IPS-18a (cell line): ENCODE results near the gene P2RY13.

ENCODE experiments used
- H3K27ac ChIP-seq: one replicate; pipeline ENCODE4 v1.5.1; 2013; ENCODE audit warnings: low read length
- H3K27me3 ChIP-seq: one replicate; pipeline ENCODE4 v1.6.1; 2013; ENCODE audit warnings: mild to moderate bottlenecking, low read length; ENCODE audit not compliant: control insufficient read depth, insufficient read depth
- H3K36me3 ChIP-seq: one replicate; pipeline ENCODE4 v1.6.1; 2013; ENCODE audit warnings: low read depth, low read length; ENCODE audit not compliant: control insufficient read depth
- H3K4me1 ChIP-seq: one replicate; pipeline ENCODE4 v1.6.1; 2013; ENCODE audit warnings: low read depth, low read length; ENCODE audit not compliant: control insufficient read depth
- H3K4me3 ChIP-seq: one replicate; pipeline ENCODE4 v1.5.1; 2013; ENCODE audit warnings: low read length
- H3K9ac ChIP-seq: one replicate; pipeline ENCODE4 v1.6.1; 2013; ENCODE audit warnings: mild to moderate bottlenecking, low read length, moderate library complexity
- H3K9me3 ChIP-seq: one replicate; pipeline ENCODE4 v1.6.1; 2013; ENCODE audit warnings: low read depth, low read length; ENCODE audit not compliant: control insufficient read depth

Gene P2RY13

DNA sequence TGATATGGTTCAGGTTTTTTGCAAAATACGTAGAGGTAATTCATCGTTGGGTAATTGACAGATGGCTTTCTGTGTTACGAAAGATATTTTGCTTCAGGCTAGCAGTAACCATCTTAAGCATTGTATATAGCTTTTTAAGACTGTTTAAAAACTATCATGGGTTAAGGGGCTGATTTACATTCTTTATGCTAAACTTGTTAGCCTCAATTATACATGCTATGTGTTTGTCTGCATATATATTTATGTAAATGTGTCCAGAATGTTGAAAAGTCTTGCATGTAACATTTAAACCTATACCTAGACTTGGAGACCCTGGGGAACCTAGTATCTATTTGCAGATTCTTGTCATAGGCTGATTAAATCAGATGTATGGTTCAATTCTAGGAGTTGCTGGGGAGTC lies 39.9 kb downstream of the P2RY13 start:
- Histone ChIP-seq H3K4me1 (peaks cover 4% of the 10 kb centered on the region), H3K36me3 (no peaks in the 10 kb centered on the region)

GRCh38 chr3:151285940-151286339 lies 43.4 kb downstream of the P2RY13 start:
- H3K9ac ChIP-seq = no peak overlapping the region
- no peaks in the 10 kb centered on the region for H3K9me3 ChIP-seq
- no peak overlapping the region for H3K4me3 ChIP-seq
- no peak overlapping the region for H3K27ac ChIP-seq
- H3K36me3 ChIP-seq = no peaks in the 10 kb centered on the region
- H3K27me3 ChIP-seq = no peaks in the 10 kb centered on the region
- H3K4me1 ChIP-seq = peaks cover 4% of the 10 kb centered on the region

More for the DNA sequence above, 39.9 kb downstream of the P2RY13 start:
- no peaks in the 10 kb centered on the region for H3K9me3 ChIP-seq
- H3K9ac ChIP-seq = no peak overlapping the region
- H3K27ac ChIP-seq = no peak overlapping the region
- no peaks in the 10 kb centered on the region for H3K27me3 ChIP-seq
- no peak overlapping the region for H3K4me3 ChIP-seq

DNA sequence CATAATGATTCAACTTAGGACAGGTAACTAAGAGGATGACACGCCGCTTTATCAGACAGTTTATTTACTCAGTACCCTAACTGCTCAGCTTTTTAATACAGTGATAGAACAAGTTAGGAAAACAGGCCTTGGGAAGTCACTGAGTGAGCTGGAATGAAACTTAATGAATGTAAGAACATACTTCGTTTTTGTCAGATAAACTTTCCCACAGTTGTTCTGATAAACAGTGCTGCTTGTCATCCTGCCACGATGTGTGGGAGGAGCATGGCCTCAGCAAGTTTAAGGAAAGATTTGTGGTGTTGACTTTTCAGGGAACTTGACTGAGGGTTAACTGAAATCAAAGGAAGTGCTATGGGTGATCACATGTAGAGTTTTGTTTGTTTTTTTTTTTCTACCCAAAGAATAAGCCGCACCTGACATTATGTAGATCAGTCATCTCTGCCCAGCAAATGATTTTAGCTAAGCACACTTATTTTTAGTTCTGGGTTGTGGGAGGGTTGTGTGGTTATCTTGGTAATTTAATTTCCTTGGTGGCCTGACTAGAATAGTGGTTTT lies 45.4 kb downstream of the P2RY13 start:
- Histone ChIP-seq H3K27ac (no peak overlapping the region), H3K27me3 (no peaks in the 10 kb centered on the region), H3K9me3 (no peaks in the 10 kb centered on the region), H3K4me3 (no peak overlapping the region), H3K9ac (no peak overlapping the region), H3K36me3 (no peaks in the 10 kb centered on the region), H3K4me1 (peaks cover 4% of the 10 kb centered on the region)

GRCh38 chr3:151283387-151283786 lies 46.0 kb downstream of the P2RY13 start:
- Histone ChIP-seq H3K9ac (no peak overlapping the region), H3K36me3 (no peaks in the 10 kb centered on the region), H3K27me3 (no peaks in the 10 kb centered on the region), H3K4me3 (no peak overlapping the region), H3K4me1 (peaks cover 4% of the 10 kb centered on the region), H3K9me3 (no peaks in the 10 kb centered on the region), H3K27ac (no peak overlapping the region)

DNA sequence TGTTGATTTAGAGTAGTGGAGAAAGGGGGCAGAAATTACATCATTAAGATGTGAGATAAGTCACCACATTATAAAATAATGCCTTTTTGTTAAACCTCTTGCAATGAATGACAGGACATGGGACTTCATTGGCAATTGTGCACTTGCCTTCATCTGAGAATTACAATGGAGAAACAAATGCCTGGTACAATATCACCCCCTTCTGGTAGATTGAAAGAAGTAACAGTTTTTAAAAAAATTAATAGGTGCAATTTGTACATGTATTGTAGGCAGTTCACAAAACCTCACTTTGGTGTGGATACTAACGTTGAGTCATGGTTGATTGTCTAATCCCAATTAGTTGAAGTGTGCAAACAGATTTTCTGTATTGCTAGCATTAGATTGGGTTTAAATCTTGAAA lies 46.4 kb downstream of the P2RY13 start:
- Histone ChIP-seq H3K4me1 (peaks cover 4% of the 10 kb centered on the region), H3K9me3 (no peaks in the 10 kb centered on the region), H3K27me3 (no peaks in the 10 kb centered on the region), H3K27ac (no peak overlapping the region), H3K36me3 (no peaks in the 10 kb centered on the region), H3K9ac (no peak overlapping the region), H3K4me3 (no peak overlapping the region)

- no peaks in the 10 kb centered on the region for H3K9me3 ChIP-seq
- H3K27me3 ChIP-seq = no peaks in the 10 kb centered on the region
- H3K4me1 ChIP-seq = peaks cover 4% of the 10 kb centered on the region
- H3K4me3 ChIP-seq = no peak overlapping the region
- H3K27ac ChIP-seq = no peak overlapping the region
- no peaks in the 10 kb centered on the region for H3K36me3 ChIP-seq
- no peak overlapping the region for H3K9ac ChIP-seq
Measured at GRCh38 chr3:151281671-151282324, 47.6 kb downstream of the P2RY13 start.

GRCh38 chr3:151278230-151278629 lies 51.1 kb downstream of the P2RY13 start, which contains the start of gene P2RY14:
Gene P2RY14 (minus strand): TSS chr3:151278542. CDS start chr3:151214316, 64,226 bp downstream.
- no peak within 1 kb of the TSS for H3K9ac ChIP-seq
- H3K27me3 ChIP-seq = no peaks in the 10 kb centered on the region
- H3K27ac ChIP-seq = no peak within 1 kb of the TSS
- no peaks in the 10 kb centered on the region for H3K36me3 ChIP-seq
- H3K9me3 ChIP-seq = no peaks in the 10 kb centered on the region
- H3K4me1 ChIP-seq = no peaks in the 10 kb centered on the region
- H3K4me3 ChIP-seq = no peak within 1 kb of the TSS

- no peak overlapping the region for H3K27ac ChIP-seq
- H3K27me3 ChIP-seq = no peaks in the 10 kb centered on the region
Measured at GRCh38 chr3:151276687-151277042, 52.7 kb downstream of the P2RY13 start.

More at GRCh38 chr3:151276687-151277042, 52.7 kb downstream of the P2RY13 start:
- H3K4me1 ChIP-seq = no peaks in the 10 kb centered on the region
- no peak overlapping the region for H3K9ac ChIP-seq
- no peak overlapping the region for H3K4me3 ChIP-seq
- no peaks in the 10 kb centered on the region for H3K9me3 ChIP-seq
- H3K36me3 ChIP-seq = no peaks in the 10 kb centered on the region
